Measurements from ENCODE around the gene REV3L. TPM values are rescaled to one million over a fixed set of nuclear protein-coding genes. Genes with fewer than 3 reads are reported as not detected.

REV3L gene
- total and polyA plus RNA-seq, 2 of the 13 experiments (the other 11 are each of a cell fraction or from before 2014, with no cell fraction given), result 12.8 to 31.3 TPM

DNA sequence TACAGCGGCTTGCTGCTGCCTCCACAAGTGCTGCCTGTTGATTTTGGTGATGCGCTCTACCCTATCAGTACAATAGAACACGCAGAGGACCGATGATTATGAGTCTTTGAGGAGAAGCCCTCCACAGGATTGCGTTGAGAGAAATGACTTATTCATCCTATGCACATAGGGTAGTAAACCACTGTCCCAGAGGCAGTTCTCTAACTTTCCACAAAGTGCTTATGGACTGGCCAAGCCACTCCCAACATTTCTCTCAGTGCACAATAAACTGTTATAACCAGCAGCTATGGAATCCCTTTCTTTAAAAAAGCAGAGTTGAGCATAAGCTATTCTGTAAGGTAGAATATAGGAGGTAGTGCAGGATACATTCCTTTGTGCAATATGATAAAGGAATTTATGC, 48.2 kb upstream of the REV3L start:
- BruUV-seq (replicated peaks), result no TSS peak
- H3K36me3 ChIP-seq (replicated peaks in 1 of 2; ENCODE audit: control insufficient read depth in 1 of 2, insufficient read depth in 2 of 2, low read length in 2 of 2), result no peaks in the 10 kb centered on the region
- ChIA-PET CTCF (ENCODE audit: low intra/inter-chr PET ratio, low total read pairs) (no interaction called here), POLR2A (no interaction called here)
- no peak overlapping the region for H3K4me3 ChIP-seq (replicated peaks in 1 of 3; ENCODE audit: insufficient read depth in 1 of 3, low read depth in 2 of 3, low read length in 3 of 3)
- no peaks in the 10 kb centered on the region for H3K79me2 ChIP-seq (ENCODE audit: insufficient read depth, low read length)
- H4K20me1 ChIP-seq (ENCODE audit: insufficient read depth, low read length), result no peaks in the 10 kb centered on the region
- TF ChIP-seq ZNF263 (CRISPR knock-in tag; IDR thresholded peaks at IDR 0.05) (no peak), ELF3 (CRISPR knock-in tag; IDR thresholded peaks at IDR 0.05) (no peak), KLF12 (CRISPR knock-in tag; IDR thresholded peaks at IDR 0.05; ENCODE audit: borderline replicate concordance) (no peak), MBD4 (IDR thresholded peaks at IDR 0.05; ENCODE audit: borderline replicate concordance, low read length) (no peak), GTF2F1 (IDR thresholded peaks at IDR 0.05; ENCODE audit: low read length) (no peak), ZNF570 (CRISPR knock-in tag; IDR thresholded peaks at IDR 0.05; ENCODE audit: borderline replicate concordance) (no peak), SMAD1 (CRISPR knock-in tag; IDR thresholded peaks at IDR 0.05; ENCODE audit: borderline replicate concordance, low read depth) (no peak), CBFB (CRISPR knock-in tag; IDR thresholded peaks at IDR 0.05) (no peak), SRSF9 (IDR thresholded peaks at IDR 0.05; ENCODE audit: borderline replicate concordance, insufficient read depth, low read depth, low read length, poor library complexity, severe bottlenecking) (no peak), RFXAP (CRISPR knock-in tag; IDR thresholded peaks at IDR 0.05; ENCODE audit: borderline replicate concordance) (no peak), KDM2A (CRISPR knock-in tag; IDR thresholded peaks at IDR 0.05; ENCODE audit: borderline replicate concordance, low read depth) (no peak), NFATC3 (CRISPR knock-in tag; IDR thresholded peaks at IDR 0.05) (no peak), NCOA5 (CRISPR knock-in tag; IDR thresholded peaks at IDR 0.05) (no peak), ZNF160 (CRISPR knock-in tag; IDR thresholded peaks at IDR 0.05) (no peak)
- ATAC-seq (no peak), FAIRE-seq (no peak), DNase-seq (ENCODE audit: low spot score) (no peak)
- no peak overlapping the region for H3K27ac ChIP-seq (ENCODE audit: extremely low read length, insufficient read depth, low read length)
- intact Hi-C loops (cut with micrococcal nuclease; ENCODE audit: unreplicated experiment), result no loop called here
- in situ Hi-C loops (cut with HindIII; ENCODE audit: extremely low pct_ligation_motif_present, low pct_unique_long_range_greater_than_20kb), result no loop called here
- H3K4me1 ChIP-seq (ENCODE audit: insufficient read depth, low read length), result peaks cover 19% of the 10 kb centered on the region
- 92% methylated on average over 5 of the region's 5 CpGs for WGBS (ENCODE audit: low lambda C conversion rate)
- no peak overlapping the region for H2AFZ ChIP-seq (ENCODE audit: low read length)
- H3K4me2 ChIP-seq (ENCODE audit: low read depth, low read length), result no peak overlapping the region
- no peak overlapping the region for H3K9ac ChIP-seq (ENCODE audit: insufficient read depth, low read depth, low read length)
- no peaks in the 10 kb centered on the region for H3K27me3 ChIP-seq (ENCODE audit: control insufficient read depth in 1 of 2, insufficient read depth in 2 of 2, low read length in 2 of 2)
- H3K9me3 ChIP-seq (ENCODE audit: low read length), result no peaks in the 10 kb centered on the region

Measured in HepG2 (cell line).